Stimulated activated naive CD8-positive, alpha-beta T cell treated with anti-CD3 and anti-CD28 coated beads, Interleukin-15, Interleukin-2, amounts not matched to agents 100 U/mL and 50 U/mL, for 24 hours (primary cell): Measurements from ENCODE around the gene CACNA1S.

Source experiments
- ATAC-seq: fragments of 150-1000 bp; cut with Tn5 transposase; one replicate; pipeline ENCODE4 v1.10.0; 2021
- DNase-seq: peaks from one replicate; pipeline ENCODE4 v3.0.0; 2021

Gene CACNA1S

GRCh38 chr1:201115390-201115937 lies 3.2 kb upstream of the CACNA1S start:
- DNase-seq (no peak), ATAC-seq (no peak)

- ATAC-seq (peak; percentile 92), DNase-seq (peak; percentile 78)
Observed at GRCh38 chr1:201114245-201115131, 2.3 kb upstream of the CACNA1S start.

- no peak for ATAC-seq
Observed at GRCh38 chr1:201113451-201114244, 1.4 kb upstream of the CACNA1S start.

GRCh38 chr1:201112926-201113325 lies 700 bp upstream of the CACNA1S start:
- no peak for DNase-seq
- no peak for ATAC-seq

More at GRCh38 chr1:201113451-201114244, 1.4 kb upstream of the CACNA1S start:
- no peak for DNase-seq

- ATAC-seq (no peak), DNase-seq (no peak)
Observed at GRCh38 chr1:201111672-201112071, 554 bp downstream of the CACNA1S start.

GRCh38 chr1:201111156-201111555 lies 1.1 kb downstream of the CACNA1S start:
- DNase-seq (no peak), ATAC-seq (no peak)

GRCh38 chr1:201110616-201111015 lies 1.6 kb downstream of the CACNA1S start:
- DNase-seq (no peak), ATAC-seq (no peak)

- no peak for DNase-seq
- ATAC-seq = no peak
Observed at GRCh38 chr1:201110138-201110537, 2.1 kb downstream of the CACNA1S start.

- DNase-seq (no peak), ATAC-seq (no peak)
Observed at GRCh38 chr1:201109651-201110050, 2.6 kb downstream of the CACNA1S start.

GRCh38 chr1:201108614-201109013 lies 3.6 kb downstream of the CACNA1S start:
- ATAC-seq (no peak), DNase-seq (no peak)

- ATAC-seq = no peak
Observed at GRCh38 chr1:201105688-201106087, 6.5 kb downstream of the CACNA1S start.

GRCh38 chr1:201104141-201104540 lies 8.1 kb downstream of the CACNA1S start:
- DNase-seq (no peak), ATAC-seq (no peak)

More at GRCh38 chr1:201105688-201106087, 6.5 kb downstream of the CACNA1S start:
- DNase-seq = no peak

- no peak for DNase-seq
- ATAC-seq = no peak
Observed at GRCh38 chr1:201103666-201104065, 8.6 kb downstream of the CACNA1S start.

- ATAC-seq = no peak
- DNase-seq = no peak
Observed at GRCh38 chr1:201100169-201100930, 11.9 kb downstream of the CACNA1S start.

GRCh38 chr1:201098992-201099677 lies 13.1 kb downstream of the CACNA1S start:
- ATAC-seq = no peak
- no peak for DNase-seq

GRCh38 chr1:201096977-201097856 lies 15.0 kb downstream of the CACNA1S start:
- no peak for DNase-seq
- ATAC-seq = no peak

GRCh38 chr1:201096041-201096461 lies 16.2 kb downstream of the CACNA1S start:
- DNase-seq (no peak), ATAC-seq (no peak)

- ATAC-seq = no peak
- no peak for DNase-seq
Observed at GRCh38 chr1:201095581-201095980, 16.6 kb downstream of the CACNA1S start.

- no peak for DNase-seq
- no peak for ATAC-seq
Observed at GRCh38 chr1:201094832-201095231, 17.4 kb downstream of the CACNA1S start.

GRCh38 chr1:201093962-201094361 lies 18.3 kb downstream of the CACNA1S start:
- ATAC-seq (no peak), DNase-seq (no peak)
